ENCODE measurements around the gene MST1R.
"Not testable (repeated sequence)": the region's sequence is repeated elsewhere in the genome, so short reads cannot be mapped to it uniquely, and the experiment has no call there.

MST1R gene

DNA sequence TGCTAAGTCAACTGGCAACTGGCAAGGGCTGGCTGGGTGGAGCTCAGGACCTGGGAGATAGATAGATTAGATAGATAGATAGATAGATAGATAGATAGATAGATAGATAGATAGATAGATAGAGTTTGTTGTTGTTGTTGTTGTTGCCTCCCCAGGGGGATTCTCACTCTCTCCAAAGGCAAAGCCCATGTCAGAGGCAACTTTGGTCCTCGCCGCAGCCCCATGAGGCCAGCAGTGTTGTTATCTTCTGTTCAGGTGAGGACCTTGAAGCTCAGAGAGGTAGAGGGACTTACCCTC, 7.4 kb upstream of the MST1R start:
- DNase-seq, result no peak

DNA sequence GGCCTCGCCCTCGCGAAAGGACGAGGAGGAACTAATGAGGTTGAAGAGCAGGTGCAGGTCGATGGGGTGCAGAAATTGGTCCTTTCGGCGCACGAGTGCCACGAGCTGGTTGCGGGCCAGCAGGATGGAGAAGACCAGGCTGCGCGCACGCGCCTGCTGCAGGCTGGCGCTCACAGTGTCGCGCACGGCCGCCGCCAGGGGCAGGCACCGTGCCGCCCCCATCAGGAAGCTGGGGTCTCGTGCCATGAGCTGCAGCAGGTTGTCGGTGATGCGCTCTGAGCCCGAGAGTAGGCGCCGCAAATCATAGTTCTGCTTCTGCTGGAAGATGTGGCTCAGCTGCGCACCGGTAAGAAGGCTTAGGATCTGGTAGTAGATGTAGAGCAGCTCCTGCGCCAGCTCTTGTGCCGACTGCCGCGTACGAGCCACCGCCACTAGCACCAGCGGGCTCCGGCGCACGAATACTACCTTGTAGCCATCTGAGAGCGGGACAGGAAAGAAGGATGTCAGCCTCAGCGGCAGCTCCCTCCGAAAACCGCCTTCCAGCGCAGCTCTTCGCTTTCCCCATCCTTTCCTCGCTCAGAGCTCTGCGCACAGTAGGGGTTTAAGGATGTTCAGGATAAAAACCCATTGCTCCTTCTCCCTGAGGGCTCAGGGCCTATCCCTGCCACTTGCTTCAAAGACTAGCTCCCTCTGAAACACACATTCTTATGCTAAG, 6.9 kb upstream of the MST1R start:
- no peak for DNase-seq

DNA sequence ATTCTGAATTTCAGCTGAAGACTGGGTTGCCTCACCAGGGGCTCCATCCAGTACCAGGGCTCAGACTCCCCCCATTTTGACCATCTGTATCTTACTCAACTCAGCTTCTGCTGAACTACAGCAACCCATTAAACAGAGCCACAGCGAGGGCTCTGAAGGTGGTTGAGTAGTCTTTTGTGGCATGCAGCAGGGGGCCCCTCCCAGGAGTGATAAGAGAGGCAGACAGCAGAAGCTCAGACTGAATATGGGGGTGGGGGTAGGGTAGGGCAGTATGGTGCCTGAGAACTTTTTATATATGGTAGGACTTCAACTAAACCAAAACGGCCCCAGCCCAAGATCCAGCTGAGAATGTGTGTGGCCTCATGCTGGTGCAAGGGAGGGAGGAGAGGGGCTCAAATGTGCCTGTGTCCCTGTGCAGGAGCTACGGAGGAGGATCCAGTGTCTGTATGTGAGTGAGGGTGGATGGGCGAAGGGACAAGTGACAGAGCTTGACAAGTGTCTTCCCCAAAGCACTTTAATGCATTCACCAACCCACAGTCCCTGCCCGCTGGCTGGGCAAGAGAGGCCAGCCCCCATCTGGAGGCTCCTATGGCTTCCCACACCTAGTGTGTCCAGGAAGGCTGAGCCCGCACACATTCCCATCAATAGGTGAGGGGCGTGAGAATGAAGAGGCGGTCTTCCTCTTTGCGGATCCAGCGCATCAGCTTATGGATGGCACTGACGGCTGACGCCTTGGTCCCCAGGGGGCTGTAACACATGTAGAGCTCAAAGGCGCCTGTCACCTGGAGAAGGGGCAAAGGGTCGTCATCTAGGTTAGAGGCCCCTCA, 4.9 kb upstream of the MST1R start:
- no peak for DNase-seq

DNA sequence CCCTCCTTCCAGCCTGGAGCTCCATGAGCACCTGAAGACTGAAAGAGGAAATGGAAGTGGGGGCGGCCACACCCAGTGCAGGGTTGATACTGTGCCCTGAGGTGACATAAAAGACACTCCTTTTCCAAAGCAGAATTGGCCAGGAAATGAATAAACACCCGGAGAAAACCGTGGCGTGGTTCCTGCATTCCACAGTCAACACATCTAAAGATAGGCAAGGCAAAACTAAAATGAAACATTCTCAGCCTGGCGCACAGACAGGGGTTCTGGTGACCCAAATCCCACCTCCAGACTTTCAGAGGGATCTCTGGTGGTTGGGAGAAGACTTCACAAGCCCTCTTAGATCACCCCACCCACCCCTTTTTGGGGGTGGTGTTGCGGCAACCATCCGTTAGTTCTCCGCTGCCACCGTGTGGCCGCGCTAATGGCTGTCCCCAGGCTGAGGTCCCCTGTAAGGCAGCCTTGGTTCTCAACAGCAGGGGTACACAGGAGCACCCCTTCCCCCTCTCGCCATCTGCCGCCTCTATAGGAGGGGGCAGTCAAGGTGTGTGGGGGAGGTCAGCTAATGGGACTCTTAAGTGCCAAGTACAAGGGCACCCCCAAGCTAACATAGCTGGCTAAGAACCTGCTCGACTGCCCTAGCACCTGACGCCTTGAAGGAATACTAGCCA, 2.5 kb upstream of the MST1R start:
- peak; percentile 59 to 74 for DNase-seq

DNA sequence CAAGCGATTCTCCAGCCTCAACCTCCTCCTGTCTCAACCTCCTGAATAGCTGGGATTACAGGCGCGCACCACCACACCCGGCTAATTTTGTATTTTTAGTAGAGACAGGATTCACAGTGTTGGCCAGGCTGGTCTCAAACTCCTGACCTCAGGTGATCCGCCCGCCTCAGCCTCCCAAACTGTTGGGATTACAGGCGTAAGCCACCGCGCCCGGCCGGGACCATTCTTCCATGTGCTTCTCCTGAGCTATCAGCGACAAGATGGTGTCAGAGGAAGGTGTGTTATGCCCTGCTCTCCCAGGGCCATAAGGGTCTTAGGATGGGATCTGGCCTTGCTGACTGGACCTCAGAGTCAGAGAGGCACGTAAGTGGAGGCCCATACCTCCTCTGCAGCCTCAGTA, 775 bp upstream of the MST1R start:
- DNase-seq, result not testable (repeated sequence)

DNA sequence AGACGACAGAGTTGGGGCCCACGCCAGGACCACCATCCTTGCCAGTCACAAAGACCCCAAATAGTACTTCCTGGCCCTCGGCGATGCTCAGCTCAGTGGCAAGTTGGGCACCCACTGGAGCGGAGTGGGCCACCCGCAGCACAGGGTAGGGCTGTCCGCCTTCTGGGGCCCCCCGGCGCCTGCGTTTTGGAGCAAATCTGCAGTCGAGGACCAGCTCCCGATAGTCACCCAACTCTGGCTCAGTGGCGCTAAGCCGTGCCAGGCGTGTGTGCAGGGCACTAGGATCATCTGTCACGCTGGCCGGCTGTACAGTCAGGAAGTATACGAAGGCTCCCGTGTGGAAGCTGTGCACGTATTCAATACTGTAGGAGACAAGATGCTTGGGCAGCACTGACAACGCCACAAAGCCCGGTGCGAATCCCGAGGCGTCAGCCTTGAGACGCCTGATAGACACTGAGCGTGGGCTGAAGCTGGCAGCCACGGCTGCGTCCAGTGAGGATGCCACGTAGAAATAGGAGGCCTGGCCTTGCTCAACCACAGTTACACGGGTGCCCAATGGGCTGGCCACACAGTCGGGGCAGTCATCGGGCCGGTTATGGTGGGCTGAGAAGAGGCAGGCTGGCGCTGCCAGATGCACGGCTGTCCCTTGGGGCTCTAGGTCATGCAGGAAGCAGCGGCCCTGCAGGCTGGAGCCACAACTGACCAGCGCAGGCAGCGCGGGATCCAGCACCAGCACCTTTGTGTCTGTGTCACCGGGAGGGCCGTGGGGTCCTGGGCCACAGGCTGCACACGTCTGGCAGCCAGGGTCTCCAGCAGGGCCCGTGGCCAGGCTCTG, 945 bp downstream of the MST1R start:
- DNase-seq, result no peak

DNA sequence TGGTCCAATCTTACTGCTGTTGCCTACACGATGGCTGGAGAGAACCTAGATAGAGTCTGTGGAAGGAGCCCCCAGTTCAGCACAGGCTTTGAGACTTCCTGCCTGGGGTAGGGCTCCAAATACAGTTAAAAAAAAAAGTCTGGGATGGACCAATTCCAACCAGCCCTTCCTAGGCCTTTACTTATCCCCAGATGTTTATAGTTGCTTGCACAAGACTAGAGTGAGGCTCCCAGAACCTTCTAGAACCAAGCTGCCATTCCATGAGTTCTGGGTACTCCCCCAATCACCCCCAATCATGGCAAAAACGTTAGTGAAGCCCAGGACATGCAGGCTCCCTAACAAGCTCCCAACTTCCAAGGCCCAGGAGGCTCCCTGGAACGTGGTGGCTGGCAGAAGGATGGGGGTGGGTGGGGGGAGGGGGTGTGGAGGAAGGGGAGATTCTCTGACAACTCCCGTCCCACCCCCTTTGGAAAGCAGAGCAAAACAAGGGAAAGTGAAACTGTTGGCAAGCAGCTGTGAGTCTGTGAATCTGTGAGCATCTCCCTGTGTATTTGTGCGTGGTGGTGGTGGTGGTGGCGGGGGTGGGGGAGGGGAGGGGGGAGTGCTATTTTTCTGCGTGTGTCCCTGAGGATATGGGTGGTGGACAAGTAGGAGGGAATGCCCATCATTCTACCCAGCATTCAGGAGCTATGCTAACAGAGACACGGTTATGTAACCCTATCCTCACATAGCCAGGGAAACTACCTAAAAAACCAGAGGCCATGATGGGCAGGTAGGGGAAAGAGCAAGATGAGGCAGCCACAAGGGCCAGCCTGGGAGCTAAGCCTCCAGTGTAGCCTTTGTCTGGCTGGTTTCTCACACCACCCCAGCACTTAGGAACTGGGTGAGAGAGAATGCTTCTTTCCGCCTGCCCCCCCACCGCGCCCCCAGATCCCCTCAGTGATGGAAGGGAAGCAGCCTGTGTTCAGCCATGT, 2.0 kb downstream of the MST1R start:
- DNase-seq, result no peak

DNA sequence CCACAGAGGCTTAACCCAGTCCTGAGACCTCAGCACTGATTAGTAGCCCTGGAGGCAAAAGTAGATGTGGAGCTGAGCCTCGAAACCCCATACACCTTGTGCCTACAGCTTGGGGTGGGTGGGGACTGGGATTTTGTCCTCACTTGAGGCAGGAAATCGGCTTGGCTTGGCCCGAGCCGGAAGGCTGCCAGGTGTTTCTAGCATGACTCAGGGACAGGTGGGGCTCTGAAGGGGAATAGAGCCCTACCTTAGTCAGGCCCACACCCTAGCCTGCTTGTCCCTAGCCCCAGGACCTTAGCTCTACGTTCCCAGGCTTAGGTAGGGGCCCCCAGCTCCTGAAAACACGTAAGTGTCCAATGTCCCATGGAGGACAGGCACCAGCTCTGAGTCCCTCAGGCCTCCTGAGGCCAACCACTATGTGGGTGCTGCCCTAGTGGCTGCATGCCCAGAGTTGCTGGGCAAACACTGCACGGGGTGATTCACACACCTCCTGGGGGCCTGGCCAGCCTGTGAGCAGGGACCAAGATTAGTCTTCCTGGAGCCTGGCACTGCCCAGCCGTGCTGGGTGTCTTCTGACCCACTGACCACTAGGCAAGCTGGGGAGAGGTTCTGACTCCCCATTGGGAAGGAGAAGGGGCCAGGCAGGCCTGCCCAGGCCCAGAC, 3.1 kb downstream of the MST1R start:
- DNase-seq, result no peak

DNA sequence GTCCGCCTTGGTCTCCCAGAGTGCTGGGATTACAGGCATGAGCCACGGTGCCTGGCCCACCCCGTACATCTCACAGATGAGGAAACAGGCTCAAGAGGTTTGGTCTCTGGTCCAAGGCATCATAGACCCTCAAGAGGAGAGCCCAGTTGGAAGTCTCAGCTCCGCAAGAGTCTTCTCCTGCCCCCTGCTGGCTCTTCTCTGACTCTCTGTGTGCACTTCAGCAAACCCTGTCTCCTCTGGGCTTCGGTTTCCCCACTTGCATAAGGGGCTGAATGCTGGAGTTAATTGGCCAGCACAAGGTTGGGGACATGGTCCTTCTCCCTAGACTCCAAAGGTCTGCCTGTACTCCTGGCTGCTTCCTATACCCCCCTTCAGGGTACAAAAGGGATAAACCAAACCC, 3.9 kb downstream of the MST1R start:
- DNase-seq, result no peak

DNA sequence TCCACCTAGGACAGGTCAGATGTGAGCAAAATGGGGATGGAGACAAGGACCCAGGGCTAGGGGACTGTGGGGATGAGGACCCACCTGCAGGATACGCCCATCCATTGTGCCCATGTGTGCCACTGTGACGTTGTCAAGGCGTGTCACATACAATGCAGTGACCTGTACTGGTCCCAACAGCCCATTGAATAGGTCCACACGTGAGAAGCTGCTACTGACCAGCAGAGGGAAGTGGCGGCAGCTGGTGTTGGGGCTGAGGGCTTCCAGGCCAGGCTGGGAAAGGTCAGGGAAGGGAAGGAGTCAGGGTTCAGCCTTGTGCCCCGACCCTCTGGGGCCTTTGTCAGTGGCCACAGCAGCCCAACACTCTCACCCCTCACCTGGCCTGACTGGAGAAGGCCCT, 4.7 kb downstream of the MST1R start:
- DNase-seq, result no peak

DNA sequence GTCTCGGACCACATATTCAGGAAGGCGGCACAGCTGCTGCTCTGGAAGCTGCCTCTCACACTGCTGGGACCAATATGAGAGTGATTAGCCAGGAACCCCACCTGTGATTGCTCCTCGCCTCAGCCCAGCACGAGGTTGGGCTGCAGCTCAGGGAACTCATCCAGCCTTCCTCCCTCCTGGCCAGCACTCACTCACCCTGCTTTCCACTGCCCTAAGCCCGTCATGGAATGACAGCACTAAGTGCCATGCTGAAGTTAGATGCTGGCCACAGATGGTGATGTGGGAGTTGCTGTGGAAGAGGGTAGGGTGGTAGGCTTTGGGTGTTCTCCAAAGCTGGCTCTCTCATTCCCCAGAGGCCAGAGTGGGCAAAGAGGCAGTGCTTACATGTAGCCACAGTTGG, 7.3 kb downstream of the MST1R start:
- no peak for DNase-seq

DNA sequence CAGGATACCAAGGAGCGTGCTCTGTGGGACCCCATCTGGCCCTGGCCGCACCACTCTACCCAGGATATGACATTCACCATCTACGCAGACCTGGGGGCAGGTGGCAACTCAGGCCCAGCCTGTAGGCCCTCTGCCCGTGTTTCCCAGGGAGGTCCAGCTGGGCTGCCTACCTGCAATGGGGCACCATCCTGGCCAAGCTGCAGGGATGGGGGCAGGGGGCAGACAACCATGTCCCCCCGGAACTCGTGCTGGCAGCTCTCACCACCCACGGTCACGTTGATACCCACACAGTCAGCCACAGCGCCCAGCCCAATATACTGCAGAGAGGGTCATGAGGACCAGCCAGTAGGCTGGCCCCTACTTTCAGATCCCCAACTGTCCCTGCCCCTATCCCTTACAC, 7.9 kb downstream of the MST1R start:
- DNase-seq, result no peak

DNA sequence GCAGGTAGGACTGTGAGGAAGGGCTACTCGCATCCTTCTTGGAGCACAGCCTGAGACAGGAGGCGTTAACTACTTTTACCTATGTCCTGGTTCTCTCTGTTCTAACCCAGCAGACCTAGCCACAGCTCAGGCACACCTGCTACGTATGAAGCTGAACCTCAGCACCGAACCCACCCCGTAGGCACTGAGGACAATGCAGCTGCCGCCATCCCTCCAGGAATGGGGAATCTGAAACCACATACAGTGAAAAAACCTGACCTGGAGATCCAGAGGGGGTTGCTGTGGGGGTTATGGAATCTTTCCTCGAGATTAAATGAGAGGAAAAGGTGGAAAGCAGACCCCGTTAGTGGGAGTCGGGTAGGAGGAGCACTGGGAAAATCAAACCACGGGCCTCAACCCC, 14.4 kb downstream of the MST1R start:
- DNase-seq, result no peak

DNA sequence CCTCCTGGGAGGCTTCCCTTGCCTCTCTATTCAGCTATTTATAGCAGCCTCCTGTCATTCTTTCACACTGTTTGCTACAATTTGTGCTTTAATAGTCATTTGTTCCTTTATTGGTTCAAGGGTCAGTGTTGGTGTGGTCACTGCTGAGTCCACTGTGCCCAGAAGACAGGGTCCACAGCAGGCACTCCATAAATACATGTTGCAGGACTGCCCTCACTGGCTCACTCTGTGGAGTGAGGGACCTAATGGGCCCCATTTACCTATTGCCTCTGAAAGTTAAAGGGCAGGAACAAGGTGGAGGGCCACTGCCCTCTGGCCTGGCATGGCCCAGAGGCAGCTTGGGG, 16.8 kb downstream of the MST1R start:
- no peak for DNase-seq

DNA sequence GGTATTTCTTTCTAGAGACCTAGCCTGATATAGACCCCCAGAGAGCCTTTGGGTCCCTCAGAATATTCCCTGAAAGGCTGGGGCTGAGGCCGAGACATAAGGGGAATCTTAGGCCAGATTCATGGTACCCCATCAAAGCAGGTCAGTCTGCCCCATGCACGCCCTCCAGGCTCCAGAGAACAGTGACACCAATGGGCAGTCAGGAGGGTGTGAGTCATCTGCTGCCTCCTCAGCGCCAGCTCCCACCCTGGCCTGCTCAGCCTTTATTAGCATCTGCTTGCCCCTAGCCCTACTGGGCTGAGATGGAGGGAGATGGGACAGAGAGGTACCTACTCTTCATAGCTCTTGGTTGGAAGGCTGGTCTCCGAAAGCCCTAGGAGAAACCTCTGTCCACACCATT, 19.7 kb downstream of the MST1R start:
- no peak for DNase-seq

DNA sequence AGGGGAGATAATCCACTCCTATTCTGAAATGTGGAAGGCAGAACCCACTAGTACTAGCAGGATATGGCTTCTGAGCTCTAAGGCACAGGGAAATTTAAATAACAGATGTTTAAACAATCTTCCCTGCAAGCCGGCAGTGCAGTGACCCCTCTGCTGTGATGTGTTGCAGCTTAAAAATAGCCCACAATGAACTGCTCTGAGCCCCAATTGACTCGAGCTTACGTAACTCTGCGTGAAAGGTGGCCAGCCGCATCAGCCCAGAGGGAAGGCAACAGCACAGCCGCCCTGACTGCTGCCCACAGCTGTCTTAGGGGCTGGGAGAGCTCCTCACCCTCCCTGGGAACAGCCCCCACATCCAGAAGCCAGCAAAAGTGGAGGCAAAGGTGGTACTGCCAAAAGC, 21.5 kb downstream of the MST1R start:
- no peak for DNase-seq

DNA sequence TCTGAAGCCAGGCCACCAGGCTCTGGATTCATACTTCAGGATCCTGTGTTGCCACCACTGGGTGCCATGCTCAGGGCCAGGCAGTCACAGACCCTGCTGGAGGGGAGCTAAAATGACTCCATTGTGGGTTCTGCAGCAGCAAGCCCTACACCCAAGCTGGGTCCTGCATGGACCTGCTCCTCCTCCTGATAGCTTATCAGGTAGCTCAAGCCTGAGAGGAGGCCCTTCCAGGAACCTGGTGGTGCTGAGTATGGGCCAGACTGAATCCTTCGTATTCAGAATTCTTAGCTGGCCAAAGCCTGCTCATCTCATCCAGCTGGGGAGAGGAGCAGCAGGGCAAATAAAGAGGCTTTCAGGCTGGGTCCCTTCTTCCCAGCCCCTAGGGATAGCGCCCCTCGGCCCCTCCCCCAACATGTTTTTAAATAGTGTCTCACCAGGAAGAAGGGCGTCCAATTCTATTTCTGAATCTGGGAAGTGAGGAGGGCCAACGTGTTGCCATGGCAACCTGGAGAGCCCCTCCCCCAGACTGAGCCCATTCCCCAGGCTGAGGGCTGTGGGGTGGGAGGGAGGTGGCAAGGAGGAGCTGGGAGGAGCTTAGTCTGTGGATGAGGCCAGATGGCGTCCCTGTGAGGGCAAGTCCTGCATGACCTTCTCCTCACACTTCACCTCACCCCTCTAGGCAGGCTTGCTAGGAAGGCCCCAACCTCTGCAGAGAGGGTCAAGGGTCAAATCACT, 22.9 kb downstream of the MST1R start:
- no peak for DNase-seq

DNA sequence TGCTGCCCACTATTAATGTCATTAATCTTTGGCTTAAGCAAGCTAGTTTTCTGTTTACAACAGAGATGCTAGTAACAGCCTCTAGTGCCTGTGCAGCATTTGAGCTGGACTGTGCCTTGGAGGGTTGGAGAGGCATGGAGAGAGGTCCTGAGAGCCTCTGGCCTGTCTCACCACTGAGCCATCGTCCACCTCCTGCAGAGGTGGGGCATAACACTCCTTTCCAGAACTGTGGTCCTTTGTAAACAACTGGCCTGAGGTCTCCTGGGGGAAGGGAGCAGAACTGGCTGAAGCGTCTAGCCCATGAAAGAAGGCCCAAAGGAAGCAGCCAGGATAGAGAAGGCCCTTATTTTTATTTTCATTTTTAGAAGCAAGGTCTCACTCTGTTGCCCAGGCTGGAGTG, 24.0 kb downstream of the MST1R start:
- no peak for DNase-seq

DNA sequence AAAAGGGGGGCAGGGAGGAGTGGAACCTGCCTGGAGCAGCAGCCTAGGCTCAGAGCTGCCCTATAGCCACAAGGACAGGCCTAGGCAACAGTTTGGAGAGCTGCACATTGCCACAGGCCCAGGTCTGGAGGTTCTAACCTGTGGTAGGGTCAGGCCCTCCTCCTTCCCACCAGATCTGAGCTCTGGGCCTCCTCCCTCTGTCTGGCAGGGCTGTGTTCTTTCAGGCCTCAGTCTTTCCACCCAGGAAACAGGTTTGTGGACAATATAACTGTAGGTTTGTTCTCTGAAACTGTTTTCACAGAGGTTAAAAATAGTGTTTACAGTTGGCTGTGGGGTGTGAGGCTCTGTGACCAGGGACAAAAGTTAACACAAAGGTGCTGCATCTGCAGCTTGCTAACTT, 25.0 kb downstream of the MST1R start:
- no peak for DNase-seq

DNA sequence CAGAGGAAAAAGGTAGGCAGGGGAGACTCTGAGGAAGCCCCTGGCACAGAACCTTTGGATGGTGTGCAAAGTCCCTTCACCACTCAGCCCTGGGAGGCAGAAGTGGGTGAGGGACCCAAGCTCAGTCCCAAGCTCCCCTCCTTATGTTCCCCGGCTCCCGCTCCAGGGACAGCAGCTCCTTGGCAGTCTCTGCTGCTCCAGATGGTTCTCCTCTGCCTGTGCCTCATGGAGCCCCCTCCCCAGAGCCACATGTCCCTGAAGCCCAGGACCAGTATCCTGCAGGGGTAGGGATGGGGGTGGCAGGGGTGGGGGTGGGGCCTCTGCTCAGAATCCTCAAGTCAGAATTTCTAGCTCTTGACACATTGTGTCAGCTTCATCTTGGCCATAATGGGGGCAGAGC, 26.0 kb downstream of the MST1R start:
- no peak for DNase-seq

DNA sequence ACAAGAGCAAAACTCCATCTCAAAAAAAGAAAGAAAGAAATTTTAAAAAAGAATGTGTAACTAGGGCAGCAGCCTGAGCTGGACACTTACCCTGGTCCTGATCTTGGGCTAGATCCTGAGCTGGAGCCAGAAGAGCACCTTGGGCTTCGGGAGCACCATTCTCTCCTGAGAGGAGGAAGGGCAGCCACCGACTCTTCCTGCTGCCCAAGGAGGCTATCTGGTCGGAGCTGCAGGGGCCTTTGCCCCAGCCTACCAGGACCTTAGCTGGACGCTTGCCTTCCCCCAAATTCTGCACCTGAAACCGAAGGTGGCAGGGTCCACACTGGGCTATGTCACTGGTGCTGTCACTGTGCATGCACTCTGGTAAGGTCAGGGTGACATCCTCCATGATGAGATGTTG, 27.1 kb downstream of the MST1R start:
- DNase-seq, result no peak

Measured in inflammatory macrophage (primary cell).